MM.1S (cell line): ENCODE results near the gene CCSER2.

ENCODE experiments used
- DNase-seq: peaks from one replicate; pipeline ENCODE4 v3.0.0-alpha.2; 2015
- H2AFZ ChIP-seq: fragments of 300-600 bp; sonication (generic); 2 replicates; pipeline ENCODE4 v1.6.0; 2016; ENCODE audit warnings: antibody characterized with exemption, low read length
- H3F3A ChIP-seq: fragments of 300-600 bp; sonication (generic); 2 replicates; pipeline ENCODE4 v1.6.1; 2016; ENCODE audit warnings: mild to moderate bottlenecking, antibody characterized with exemption, low read length, moderate library complexity, mixed read lengths; ENCODE audit not compliant: insufficient read depth
- H3K27ac ChIP-seq: fragments of 300-600 bp; sonication (generic); 2 replicates; pipeline ENCODE4 v1.5.1; 2016; ENCODE audit warnings: mild to moderate bottlenecking, low read length
- H3K27me3 ChIP-seq: fragments of 300-600 bp; sonication (generic); replicated peaks from 2 replicates; pipeline ENCODE4 v1.6.0; 2016; ENCODE audit warnings: low read length; ENCODE audit not compliant: insufficient read depth
- H3K36me3 ChIP-seq: fragments of 300-600 bp; sonication (generic); replicated peaks from 2 replicates; pipeline ENCODE4 v1.6.1; 2016; ENCODE audit warnings: mild to moderate bottlenecking, low read length, mixed read lengths; ENCODE audit not compliant: insufficient read depth
- H3K4me1 ChIP-seq: fragments of 300-600 bp; sonication (generic); 2 replicates; pipeline ENCODE4 v1.6.1; 2016; ENCODE audit warnings: low read length, mixed read lengths
- H3K4me2 ChIP-seq: fragments of 300-600 bp; sonication (generic); 2 replicates; pipeline ENCODE4 v1.6.0; 2016; ENCODE audit warnings: low read depth, low read length
- H3K4me3 ChIP-seq: fragments of 300-600 bp; sonication (generic); 2 replicates; pipeline ENCODE4 v1.5.1; 2016; ENCODE audit warnings: low read length, mixed read lengths
- H3K79me2 ChIP-seq: fragments of 300-600 bp; sonication (generic); 2 replicates; pipeline ENCODE4 v1.6.1; 2016; ENCODE audit warnings: mixed run types, low read length, mixed read lengths
- H3K9ac ChIP-seq: fragments of 300-600 bp; sonication (generic); 2 replicates; pipeline ENCODE4 v1.6.1; 2016; ENCODE audit warnings: low read length, mixed read lengths
- H3K9me2 ChIP-seq: fragments of 300-600 bp; sonication (generic); replicated peaks from 2 replicates; pipeline ENCODE4 v1.6.1; 2016; ENCODE audit warnings: mild to moderate bottlenecking, low read length, mixed read lengths; ENCODE audit not compliant: insufficient read depth
- H3K9me3 ChIP-seq: fragments of 300-600 bp; sonication (generic); replicated peaks from 2 replicates; pipeline ENCODE4 v1.6.1; 2016; ENCODE audit warnings: mild to moderate bottlenecking, low read length, mixed read lengths; ENCODE audit not compliant: insufficient read depth
- H4K20me1 ChIP-seq: fragments of 300-600 bp; sonication (generic); 2 replicates; pipeline ENCODE4 v1.6.1; 2016; ENCODE audit warnings: mild to moderate bottlenecking, low read length, moderate library complexity, mixed read lengths; ENCODE audit not compliant: insufficient read depth
- CTCF ChIP-seq: fragments of 300-600 bp; sonication (generic); IDR thresholded peaks from 2 replicates; pipeline ENCODE4 v1.5.1; 2016; ENCODE audit warnings: antibody characterized with exemption, low read length, mixed read lengths
- EZH2 ChIP-seq: fragments of 300-600 bp; sonication (generic); optimal IDR thresholded peaks from 2 replicates; pipeline ENCODE3; 2017; ENCODE audit warnings: low read depth, mild to moderate bottlenecking, antibody characterized with exemption, low read length, mixed read lengths
- EZH2phosphoT487 ChIP-seq: fragments of 300-600 bp; sonication (generic); IDR thresholded peaks from 2 replicates; pipeline ENCODE4 v1.6.1; 2018; ENCODE audit warnings: antibody characterized with exemption, low read length

The CCSER2 gene

DNA sequence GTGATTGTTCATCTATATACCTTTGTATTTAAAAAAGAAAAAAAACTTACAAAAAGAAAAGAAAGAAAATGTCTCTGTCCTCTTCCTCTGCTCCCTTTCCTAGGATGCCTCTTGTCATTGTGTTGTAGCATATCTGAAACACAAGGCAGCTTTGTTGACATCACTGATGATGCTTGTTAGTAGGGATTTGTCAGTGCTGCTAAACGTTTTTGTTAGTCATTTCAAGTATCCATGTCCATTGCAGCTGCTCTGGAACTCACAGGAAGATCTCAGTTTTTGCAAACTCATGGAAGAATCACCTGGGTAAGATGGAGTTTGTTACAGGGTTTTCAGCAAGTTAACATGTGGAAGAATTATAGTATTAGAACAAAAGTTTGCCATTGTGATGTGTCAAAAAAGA, 123.6 kb downstream of the CCSER2 start:
- H3K27ac ChIP-seq = no peak overlapping the region
- H3K9me2 ChIP-seq = no peaks in the 10 kb centered on the region
- DNase-seq = no peak
- no peak overlapping the region for H3K9ac ChIP-seq
- H3K27me3 ChIP-seq = no peaks in the 10 kb centered on the region
- no peaks in the 10 kb centered on the region for H3K79me2 ChIP-seq
- TF ChIP-seq EZH2phosphoT487 (no peak), EZH2 (no peak)
- H3K36me3 ChIP-seq = no peaks in the 10 kb centered on the region
- H3K4me2 ChIP-seq = no peak overlapping the region
- no peaks in the 10 kb centered on the region for H3K9me3 ChIP-seq
- H2AFZ ChIP-seq = no peak overlapping the region
- H3F3A ChIP-seq = no peaks in the 10 kb centered on the region
- H3K4me1 ChIP-seq = no peaks in the 10 kb centered on the region
- H3K4me3 ChIP-seq = no peak overlapping the region
- no peaks in the 10 kb centered on the region for H4K20me1 ChIP-seq

GRCh38 chr10:84453303-84453702, 124.9 kb downstream of the CCSER2 start:
- no peak overlapping the region for H3K4me2 ChIP-seq

GRCh38 chr10:84456126-84456525, 127.7 kb downstream of the CCSER2 start:
- no peaks in the 10 kb centered on the region for H3K36me3 ChIP-seq
- no peaks in the 10 kb centered on the region for H3K79me2 ChIP-seq
- no peaks in the 10 kb centered on the region for H3K9me2 ChIP-seq
- no peak overlapping the region for H3K9ac ChIP-seq
- no peak for DNase-seq
- H3K9me3 ChIP-seq = no peaks in the 10 kb centered on the region
- H3F3A ChIP-seq = no peaks in the 10 kb centered on the region
- no peaks in the 10 kb centered on the region for H4K20me1 ChIP-seq
- TF ChIP-seq EZH2phosphoT487 (no peak), EZH2 (no peak), CTCF (no peak)
- no peaks in the 10 kb centered on the region for H3K27me3 ChIP-seq
- H3K4me1 ChIP-seq = no peaks in the 10 kb centered on the region
- H3K4me2 ChIP-seq = no peak overlapping the region
- no peak overlapping the region for H3K27ac ChIP-seq
- no peak overlapping the region for H3K4me3 ChIP-seq
- H2AFZ ChIP-seq = no peak overlapping the region

More at GRCh38 chr10:84453303-84453702, 124.9 kb downstream of the CCSER2 start:
- H3K27ac ChIP-seq = no peak overlapping the region
- no peaks in the 10 kb centered on the region for H3K9me3 ChIP-seq
- no peak overlapping the region for H3K9ac ChIP-seq
- H2AFZ ChIP-seq = no peak overlapping the region
- H3K36me3 ChIP-seq = no peaks in the 10 kb centered on the region
- no peak overlapping the region for H3K4me3 ChIP-seq
- TF ChIP-seq EZH2 (no peak), CTCF (no peak), EZH2phosphoT487 (no peak)
- no peaks in the 10 kb centered on the region for H3K79me2 ChIP-seq
- no peaks in the 10 kb centered on the region for H4K20me1 ChIP-seq
- no peaks in the 10 kb centered on the region for H3K4me1 ChIP-seq
- no peaks in the 10 kb centered on the region for H3K27me3 ChIP-seq
- no peaks in the 10 kb centered on the region for H3F3A ChIP-seq
- no peak for DNase-seq
- H3K9me2 ChIP-seq = no peaks in the 10 kb centered on the region

DNA sequence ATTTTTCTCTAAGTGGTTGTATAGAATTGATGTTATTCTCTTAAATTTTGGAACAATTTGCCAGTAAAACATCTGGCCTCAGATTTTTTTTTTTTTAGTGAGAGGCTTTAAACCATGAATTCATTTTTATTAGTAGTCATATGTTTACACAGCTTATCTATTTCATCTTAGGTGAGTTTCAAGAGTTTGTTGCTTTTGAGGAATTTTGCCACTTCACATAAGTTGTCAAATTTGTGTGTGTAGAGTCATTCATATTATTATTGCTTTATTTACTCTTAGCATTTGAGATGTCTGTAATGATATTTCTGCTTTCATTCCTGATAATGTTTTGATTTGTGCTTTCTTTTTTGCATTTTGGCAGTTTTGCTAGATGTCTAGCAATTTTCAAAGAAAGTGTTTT, 132.1 kb downstream of the CCSER2 start:
- H2AFZ ChIP-seq = no peak overlapping the region
- TF ChIP-seq EZH2phosphoT487 (no peak), EZH2 (no peak), CTCF (no peak)
- no peaks in the 10 kb centered on the region for H3F3A ChIP-seq
- no peaks in the 10 kb centered on the region for H3K79me2 ChIP-seq
- no peaks in the 10 kb centered on the region for H3K9me3 ChIP-seq
- no peak overlapping the region for H3K4me2 ChIP-seq
- no peaks in the 10 kb centered on the region for H3K9me2 ChIP-seq
- no peak overlapping the region for H3K27ac ChIP-seq
- no peak for DNase-seq
- no peak overlapping the region for H3K9ac ChIP-seq
- H3K4me1 ChIP-seq = no peaks in the 10 kb centered on the region
- H3K4me3 ChIP-seq = no peak overlapping the region
- no peaks in the 10 kb centered on the region for H3K36me3 ChIP-seq
- H4K20me1 ChIP-seq = no peaks in the 10 kb centered on the region
- no peaks in the 10 kb centered on the region for H3K27me3 ChIP-seq
